C4-2B (cell line): ENCODE measurements around the gene NES.

ENCODE experiments used
- CTCF ChIP-seq: fragments of 450-650 bp; conservative IDR thresholded peaks from 2 replicates; pipeline ENCODE4 v1.5.1; 2017; ENCODE audit warnings: mild to moderate bottlenecking
- ZFX ChIP-seq: fragments of 450-650 bp; IDR thresholded peaks from 2 replicates; pipeline ENCODE4 v1.6.1; 2017

GRCh38 chr1:156706657-156707416, 29.6 kb upstream of the NES start:
- no peak for TF ChIP-seq CTCF
- no peak for TF ChIP-seq ZFX
